H9 (cell line): ENCODE data around the gene IRF2BP1. TPM values are rescaled to one million over a fixed set of nuclear protein-coding genes. Genes with fewer than 3 reads are reported as not detected.

ENCODE experiments used
- DNase-seq: peaks from one replicate; pipeline ENCODE4 v3.0.0-alpha.2; 2017
- H2AFZ ChIP-seq: one replicate; pipeline ENCODE4 v1.6.1; 2013; ENCODE audit warnings: mild to moderate bottlenecking, low read length, control low read depth, moderate library complexity
- H2AK5ac ChIP-seq: 2 replicates; pipeline ENCODE4 v1.6.1; 2013; ENCODE audit warnings: low read length, control low read depth, mixed read lengths; ENCODE audit not compliant: insufficient read length
- H2BK120ac ChIP-seq: one replicate; pipeline ENCODE4 v1.6.1; 2013; ENCODE audit warnings: low read depth, mild to moderate bottlenecking, low read length, control low read depth, inconsistent platforms; ENCODE audit not compliant: poor library complexity, severe bottlenecking
- H2BK12ac ChIP-seq: 2 replicates; pipeline ENCODE4 v1.6.1; 2013; ENCODE audit warnings: low read length, control low read depth, mixed read lengths, low read depth; ENCODE audit not compliant: insufficient read length
- H2BK15ac ChIP-seq: 2 replicates; pipeline ENCODE4 v1.6.1; 2013; ENCODE audit warnings: low read depth, low read length, control low read depth
- H2BK20ac ChIP-seq: one replicate; pipeline ENCODE4 v1.6.1; 2013; ENCODE audit warnings: low read depth, mild to moderate bottlenecking, low read length, control low read depth, inconsistent platforms; ENCODE audit not compliant: poor library complexity, severe bottlenecking
- H2BK5ac ChIP-seq: 2 replicates; pipeline ENCODE4 v1.6.1; 2013; ENCODE audit warnings: low read length, control low read depth, mixed read lengths; ENCODE audit not compliant: insufficient read length
- H3K14ac ChIP-seq: 2 replicates; pipeline ENCODE4 v1.6.1; 2013; ENCODE audit warnings: low read length, control low read depth; ENCODE audit not compliant: insufficient read depth
- H3K18ac ChIP-seq: 2 replicates; pipeline ENCODE4 v1.6.1; 2013; ENCODE audit warnings: low read depth, mild to moderate bottlenecking, mixed read lengths, low read length, control low read depth; ENCODE audit not compliant: insufficient read length
- H3K23ac ChIP-seq: 2 replicates; pipeline ENCODE4 v1.6.1; 2013; ENCODE audit warnings: low read length, control low read depth, mixed read lengths, low read depth; ENCODE audit not compliant: insufficient read length
- H3K23me2 ChIP-seq: 2 replicates; pipeline ENCODE4 v1.6.1; 2013; ENCODE audit warnings: low read depth, mild to moderate bottlenecking, mixed read lengths, low read length, control low read depth; ENCODE audit not compliant: insufficient read length, poor library complexity, severe bottlenecking
- H3K27ac ChIP-seq: 2 replicates; pipeline ENCODE4 v1.5.1; 2013; ENCODE audit warnings: low read length, control low read depth, mixed read lengths, low read depth; ENCODE audit not compliant: insufficient read length
- H3K27me3 ChIP-seq: 2 replicates; pipeline ENCODE4 v1.6.1; 2013; ENCODE audit warnings: low read length, control low read depth, inconsistent platforms; ENCODE audit not compliant: insufficient read depth
- H3K4ac ChIP-seq: 2 replicates; pipeline ENCODE4 v1.6.1; 2013; ENCODE audit warnings: low read depth, mild to moderate bottlenecking, control low read depth, inconsistent platforms, low read length, moderate library complexity
- H3K4me1 ChIP-seq: 2 replicates; pipeline ENCODE4 v1.6.1; 2013; ENCODE audit warnings: low read length, control low read depth, inconsistent platforms; ENCODE audit not compliant: insufficient read depth
- H3K4me2 ChIP-seq: 2 replicates; pipeline ENCODE4 v1.6.1; 2013; ENCODE audit warnings: low read length, control low read depth, mixed read lengths; ENCODE audit not compliant: insufficient read length, insufficient read depth
- H3K56ac ChIP-seq: 2 replicates; pipeline ENCODE4 v1.6.1; 2013; ENCODE audit warnings: low read depth, mild to moderate bottlenecking, mixed read lengths, low read length, control low read depth; ENCODE audit not compliant: insufficient read length
- H3K79me1 ChIP-seq: 2 replicates; pipeline ENCODE4 v1.6.1; 2013; ENCODE audit warnings: low read depth, mild to moderate bottlenecking, moderate library complexity, low read length, control low read depth, inconsistent platforms; ENCODE audit not compliant: insufficient read depth, poor library complexity, severe bottlenecking
- H3K79me2 ChIP-seq: 2 replicates; pipeline ENCODE4 v1.6.1; 2013; ENCODE audit warnings: low read length, control low read depth, inconsistent platforms; ENCODE audit not compliant: insufficient read depth
- H3K9ac ChIP-seq: 2 replicates; pipeline ENCODE4 v1.6.1; 2013; ENCODE audit warnings: low read length, control low read depth, mixed read lengths; ENCODE audit not compliant: insufficient read length; ENCODE audit errors: extremely low read depth
- H3K9me3 ChIP-seq: one replicate; pipeline ENCODE4 v1.6.1; 2013; ENCODE audit warnings: low read depth, low read length, inconsistent platforms; ENCODE audit not compliant: control insufficient read depth
- H3T11ph ChIP-seq: one replicate; pipeline ENCODE4 v1.6.1; 2013; ENCODE audit warnings: mild to moderate bottlenecking, low read length, control low read depth, inconsistent platforms
- H4K20me1 ChIP-seq: one replicate; pipeline ENCODE4 v1.6.1; 2013; ENCODE audit not compliant: control insufficient read depth, insufficient read length, insufficient read depth
- H4K5ac ChIP-seq: 2 replicates; pipeline ENCODE4 v1.6.1; 2013; ENCODE audit warnings: low read depth, mild to moderate bottlenecking, mixed read lengths, low read length, control low read depth; ENCODE audit not compliant: insufficient read length
- H4K8ac ChIP-seq: replicated peaks from 2 replicates; pipeline ENCODE4 v1.6.1; 2013; ENCODE audit warnings: low read length, control low read depth, mixed read lengths, low read depth; ENCODE audit not compliant: insufficient read length
- H4K91ac ChIP-seq: 2 replicates; pipeline ENCODE4 v1.6.1; 2013; ENCODE audit warnings: low read depth, mild to moderate bottlenecking, moderate library complexity, mixed read lengths, low read length, control low read depth; ENCODE audit not compliant: insufficient read length
- H3K27ac Mint-ChIP-seq, 3 experiments: 2 replicates in 2 of 3; 3 replicates in 1 of 3; pipeline ENCODE4 v1.8.0; 2020 to 2021; ENCODE audit warnings: mixed read lengths in 3 of 3, mild to moderate bottlenecking in 1 of 3, moderate library complexity in 1 of 3
- H3K27me3 Mint-ChIP-seq: 2 replicates; pipeline ENCODE4 v1.8.0; 2021; ENCODE audit warnings: low read depth, mild to moderate bottlenecking, moderate library complexity, mixed read lengths
- H3K36me3 Mint-ChIP-seq, 3 experiments: 2 replicates in 2 of 3; 3 replicates in 1 of 3; pipeline ENCODE4 v1.8.0; 2020 to 2021; ENCODE audit warnings: low read depth in 3 of 3, mixed read lengths in 3 of 3; ENCODE audit not compliant: insufficient read depth in 1 of 3
- H3K4me1 Mint-ChIP-seq, 2 experiments: 2 replicates each; pipeline ENCODE4 v1.8.0; 2020; ENCODE audit warnings: mixed read lengths in 2 of 2
- H3K4me3 Mint-ChIP-seq, 2 experiments: 2 replicates in 1 of 2; 3 replicates in 1 of 2; pipeline ENCODE4 v1.8.0; 2020 to 2021; ENCODE audit warnings: mild to moderate bottlenecking in 2 of 2, mixed read lengths in 2 of 2, moderate library complexity in 1 of 2
- H3K9me3 Mint-ChIP-seq, 2 experiments: 2 replicates in 1 of 2; 3 replicates in 1 of 2; pipeline ENCODE4 v1.8.0; 2020; ENCODE audit warnings: mild to moderate bottlenecking in 2 of 2, mixed read lengths in 2 of 2, moderate library complexity in 1 of 2
- CTCF ChIP-seq: fragments of 200-600 bp; sonication (generic); conservative IDR thresholded peaks from 3 replicates; pipeline ENCODE4 v1.8.0; 2021; ENCODE audit warnings: antibody characterized with exemption, mild to moderate bottlenecking
- WGBS: extraction: QIAGEN DNeasy Blood & Tissue Kit; methylation state at CpG from one replicate; pipeline ENCODE4 v1.1.7; 2013; ENCODE audit warnings: missing lambda C conversion rate, low lambda C conversion rate, mixed read lengths; ENCODE audit not compliant: insufficient read length; ENCODE audit errors: extremely low coverage; 5-methylcytosine and 5-hydroxymethylcytosine counted together
- total RNA-seq: library from RNA; stranded (reverse); gene quantifications from 2 replicates; pipeline ENCODE4 v1.2.1, GENCODE V29; 2021

The IRF2BP1 gene
- total RNA-seq, 1 experiment from 2014 or later, result 28.2 TPM

DNA sequence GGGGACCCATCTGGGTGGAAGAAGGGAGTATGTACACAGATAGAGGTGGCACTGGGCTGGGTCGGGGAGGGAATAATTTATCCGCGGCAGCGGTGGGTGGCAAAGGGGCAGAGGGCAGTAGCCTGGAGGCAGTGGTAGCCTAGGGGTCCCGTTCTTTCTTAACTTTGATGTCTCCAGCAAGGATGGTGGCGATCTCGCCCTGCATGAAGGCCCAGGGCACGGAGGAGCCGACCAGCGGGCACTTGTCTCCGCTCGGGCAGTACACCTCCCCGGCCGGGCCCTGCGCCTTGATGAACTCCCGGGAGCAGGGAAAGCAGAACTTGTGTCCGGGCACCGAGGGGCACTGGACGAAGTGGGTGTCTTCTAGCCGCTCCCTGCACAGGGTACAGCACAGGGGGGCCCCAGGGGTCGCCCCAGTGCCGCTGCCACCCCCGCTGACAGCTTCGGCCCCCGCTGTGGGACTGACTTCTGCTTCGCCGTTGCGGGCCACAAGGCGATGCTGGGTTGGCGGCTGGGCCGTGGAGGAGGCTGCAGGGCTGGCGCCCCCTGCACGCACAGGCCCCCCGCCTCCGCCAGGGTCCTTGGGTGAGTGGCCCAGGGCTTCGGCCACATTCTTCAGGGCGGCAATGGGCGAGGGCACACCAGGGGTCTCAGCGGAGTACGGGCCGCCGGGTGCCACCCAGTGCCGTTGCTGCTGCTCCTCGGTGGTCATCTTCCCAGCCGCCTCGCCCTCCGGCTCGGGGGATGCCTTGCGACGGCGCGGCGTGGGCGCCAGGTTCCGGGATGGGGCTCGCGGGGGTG lies 1.9 kb downstream of the IRF2BP1 start:
- Histone ChIP-seq H3T11ph (no peak overlapping the region), H4K91ac (no peak overlapping the region), H3K23ac (no peak overlapping the region), H3K79me1 (no peaks in the 10 kb centered on the region), H4K20me1 (no peaks in the 10 kb centered on the region), H3K4me1 (peaks cover 2% of the 10 kb centered on the region; the same call in 1 of the 2 replicates), H3K9me3 (no peaks in the 10 kb centered on the region), H3K56ac (no peak overlapping the region), H3K23me2 (peaks cover 19% of the 10 kb centered on the region), H2BK15ac (no peak overlapping the region), H3K9ac (no peak overlapping the region), H2BK20ac (no peak overlapping the region), H3K27ac (no peak overlapping the region), H2BK5ac (no peak overlapping the region), H2AK5ac (no peak overlapping the region), H2BK12ac (no peak overlapping the region), H3K4ac (no peak overlapping the region), H3K14ac (no peak overlapping the region), H2BK120ac (no peak overlapping the region), H3K27me3 (no peaks in the 10 kb centered on the region), H4K5ac (no peak overlapping the region), H3K18ac (no peak overlapping the region), H4K8ac (no peak overlapping the region), H3K4me2 (no peak overlapping the region), H3K79me2 (no peaks in the 10 kb centered on the region), H2AFZ (no peak overlapping the region)
- H3K4me3 Mint-ChIP-seq, result peak overlapping the region; percentile 70 to 79
- no peak for TF ChIP-seq CTCF
- H3K27me3 Mint-ChIP-seq, result peaks cover 4% of the 10 kb centered on the region; the same call in 1 of the 2 replicates
- no CpG with 5 or more reads among the region's 57 CpGs for WGBS
- H3K36me3 Mint-ChIP-seq, result peaks cover 2 to 5% (median 4%) of the 10 kb centered on the region in 3 experiments; a peak in 3 of 7 replicates
- no peak for DNase-seq
- H3K4me1 Mint-ChIP-seq, result peaks cover 26 to 39% of the 10 kb centered on the region in 2 experiments
- H3K27ac Mint-ChIP-seq, result no peak overlapping the region
- no peaks in the 10 kb centered on the region for H3K9me3 Mint-ChIP-seq
